ENCODE results near the gene NOL9.

DNA sequence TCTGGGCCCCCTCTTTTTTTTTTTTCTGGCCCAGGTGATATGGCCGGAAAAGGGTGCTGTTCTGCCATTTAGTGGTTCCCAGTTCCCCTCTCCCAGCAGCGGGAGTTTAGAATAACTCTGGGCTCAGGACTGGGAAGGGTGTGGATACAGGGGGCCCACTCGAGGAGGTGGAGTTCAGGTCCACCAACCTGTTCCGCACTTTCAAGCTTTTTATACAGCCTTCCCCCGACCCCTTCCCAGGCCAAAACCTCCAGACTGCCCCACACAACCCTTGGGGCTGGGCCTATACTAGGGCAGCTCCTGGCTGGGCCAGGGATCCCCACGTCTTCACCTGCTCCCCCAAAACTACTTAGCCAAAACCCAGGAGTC is 63.2 kb downstream of the NOL9 start:
- TF ChIP-seq REST (IDR thresholded peaks at IDR 0.05; ENCODE audit: low read depth, low read length): no peak
- TF ChIP-seq BACH1 (IDR thresholded peaks at IDR 0.05; ENCODE audit: borderline replicate concordance): no peak
- no peak for TF ChIP-seq NBN (IDR thresholded peaks at IDR 0.05)
- TF ChIP-seq MYC (IDR thresholded peaks at IDR 0.05; ENCODE audit: insufficient read depth, insufficient read length, insufficient replicate concordance, low read length, severe bottlenecking): no peak
- TF ChIP-seq POLR2A (IDR thresholded peaks at IDR 0.05; ENCODE audit: low read depth, low read length): no peak
- no peak for TF ChIP-seq GABPA (IDR thresholded peaks at IDR 0.05; ENCODE audit: low read depth)
- TF ChIP-seq, protein P1, sequence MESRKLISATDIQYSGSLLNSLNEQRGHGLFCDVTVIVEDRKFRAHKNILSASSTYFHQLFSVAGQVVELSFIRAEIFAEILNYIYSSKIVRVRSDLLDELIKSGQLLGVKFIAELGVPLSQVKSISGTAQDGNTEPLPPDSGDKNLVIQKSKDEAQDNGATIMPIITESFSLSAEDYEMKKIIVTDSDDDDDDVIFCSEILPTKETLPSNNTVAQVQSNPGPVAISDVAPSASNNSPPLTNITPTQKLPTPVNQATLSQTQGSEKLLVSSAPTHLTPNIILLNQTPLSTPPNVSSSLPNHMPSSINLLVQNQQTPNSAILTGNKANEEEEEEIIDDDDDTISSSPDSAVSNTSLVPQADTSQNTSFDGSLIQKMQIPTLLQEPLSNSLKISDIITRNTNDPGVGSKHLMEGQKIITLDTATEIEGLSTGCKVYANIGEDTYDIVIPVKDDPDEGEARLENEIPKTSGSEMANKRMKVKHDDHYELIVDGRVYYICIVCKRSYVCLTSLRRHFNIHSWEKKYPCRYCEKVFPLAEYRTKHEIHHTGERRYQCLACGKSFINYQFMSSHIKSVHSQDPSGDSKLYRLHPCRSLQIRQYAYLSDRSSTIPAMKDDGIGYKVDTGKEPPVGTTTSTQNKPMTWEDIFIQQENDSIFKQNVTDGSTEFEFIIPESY (IDR thresholded peaks at IDR 0.05): no peak
- TF ChIP-seq, protein P2, sequence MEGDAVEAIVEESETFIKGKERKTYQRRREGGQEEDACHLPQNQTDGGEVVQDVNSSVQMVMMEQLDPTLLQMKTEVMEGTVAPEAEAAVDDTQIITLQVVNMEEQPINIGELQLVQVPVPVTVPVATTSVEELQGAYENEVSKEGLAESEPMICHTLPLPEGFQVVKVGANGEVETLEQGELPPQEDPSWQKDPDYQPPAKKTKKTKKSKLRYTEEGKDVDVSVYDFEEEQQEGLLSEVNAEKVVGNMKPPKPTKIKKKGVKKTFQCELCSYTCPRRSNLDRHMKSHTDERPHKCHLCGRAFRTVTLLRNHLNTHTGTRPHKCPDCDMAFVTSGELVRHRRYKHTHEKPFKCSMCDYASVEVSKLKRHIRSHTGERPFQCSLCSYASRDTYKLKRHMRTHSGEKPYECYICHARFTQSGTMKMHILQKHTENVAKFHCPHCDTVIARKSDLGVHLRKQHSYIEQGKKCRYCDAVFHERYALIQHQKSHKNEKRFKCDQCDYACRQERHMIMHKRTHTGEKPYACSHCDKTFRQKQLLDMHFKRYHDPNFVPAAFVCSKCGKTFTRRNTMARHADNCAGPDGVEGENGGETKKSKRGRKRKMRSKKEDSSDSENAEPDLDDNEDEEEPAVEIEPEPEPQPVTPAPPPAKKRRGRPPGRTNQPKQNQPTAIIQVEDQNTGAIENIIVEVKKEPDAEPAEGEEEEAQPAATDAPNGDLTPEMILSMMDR (IDR thresholded peaks at IDR 0.05 in 2 of 3, conservative IDR thresholded peaks at IDR 0.05 in 1 of 3; ENCODE audit: control insufficient read depth in 2 of 3, extremely low read depth in 1 of 3, insufficient read depth in 1 of 3, low read depth in 3 of 3, low read length in 3 of 3): no peak
